Calu3 (cell line): ENCODE data around the gene CD79A. TPM values are rescaled to one million over a fixed set of nuclear protein-coding genes. Genes with fewer than 3 reads are reported as not detected.

Experiments
- BruUV-seq: library from RNA; stranded (reverse); fragments of 400-500 nt; replicated peaks from 2 replicates; lab custom pipeline; 2021; lab: Mats Ljungman, UMichigan
- CTCF ChIA-PET: fragments of 300-600 bp; sonication (Branson Sonifier 250); formaldehyde crosslinking; loops from one replicate; lab custom pipeline; 2022; ENCODE audit warnings: antibody characterized with exemption; lab: Charles Lee
- DNase-seq: peaks from one replicate; pipeline ENCODE4 v3.0.0; 2022
- H3K27ac Mint-ChIP-seq: one replicate; pipeline ENCODE4 v1.8.0; 2022; ENCODE audit warnings: mixed read lengths; ENCODE audit not compliant: unreplicated experiment
- H3K27me3 Mint-ChIP-seq: one replicate; pipeline ENCODE4 v1.8.0; 2022; ENCODE audit warnings: mixed read lengths; ENCODE audit not compliant: unreplicated experiment
- H3K36me3 Mint-ChIP-seq: one replicate; pipeline ENCODE4 v1.8.0; 2022; ENCODE audit warnings: mild to moderate bottlenecking, moderate library complexity, mixed read lengths; ENCODE audit not compliant: insufficient read depth, unreplicated experiment
- H3K4me1 Mint-ChIP-seq: one replicate; pipeline ENCODE4 v1.8.0; 2022; ENCODE audit warnings: mild to moderate bottlenecking, low read depth, mixed read lengths; ENCODE audit not compliant: unreplicated experiment
- H3K4me3 Mint-ChIP-seq: one replicate; pipeline ENCODE4 v1.8.0; 2022; ENCODE audit warnings: mild to moderate bottlenecking, low read depth, moderate library complexity, mixed read lengths; ENCODE audit not compliant: unreplicated experiment
- H3K9me3 Mint-ChIP-seq: one replicate; pipeline ENCODE4 v1.8.0; 2022; ENCODE audit warnings: low read depth, mixed read lengths; ENCODE audit not compliant: unreplicated experiment
- CTCF ChIP-seq: fragments of 200-600 bp; IDR thresholded peaks from one replicate; pipeline ENCODE4 v1.8.0; 2022; ENCODE audit warnings: antibody characterized with exemption; ENCODE audit not compliant: unreplicated experiment
- intact Hi-C: fragments of 100-400 bp; cut with micrococcal nuclease; formaldehyde crosslinking; loops from one replicate; pipeline ENCODE4 v1.10.0; 2022; ENCODE audit not compliant: unreplicated experiment
- total RNA-seq: library from RNA; stranded (reverse); gene quantifications from 2 replicates; pipeline ENCODE4 v1.2.3, GENCODE V29; 2022

Gene CD79A
- total RNA-seq, 1 experiment from 2014 or later, result 0.45 TPM

- Mint-ChIP-seq H3K4me1 (peaks cover 15% of the 10 kb centered on the region), H3K9me3 (no peaks in the 10 kb centered on the region), H3K4me3 (no peak overlapping the region), H3K36me3 (peaks cover 17% of the 10 kb centered on the region), H3K27ac (no peak overlapping the region), H3K27me3 (peaks cover 16% of the 10 kb centered on the region)
- no TSS peak for BruUV-seq
- no peak for TF ChIP-seq CTCF
- CTCF ChIA-PET, result no interaction called here
- no peak for DNase-seq
- intact Hi-C loops, result no loop called here
Measured at GRCh38 chr19:41877916-41878905, 1.1 kb downstream of the CD79A start.

- Mint-ChIP-seq H3K4me3 (no peak overlapping the region), H3K36me3 (peaks cover 20% of the 10 kb centered on the region), H3K27ac (no peak overlapping the region), H3K9me3 (no peaks in the 10 kb centered on the region), H3K4me1 (peaks cover 11% of the 10 kb centered on the region), H3K27me3 (peaks cover 16% of the 10 kb centered on the region)
- CTCF ChIA-PET, result no interaction called here
- no peak for TF ChIP-seq CTCF
- no TSS peak for BruUV-seq
- DNase-seq, result no peak
- intact Hi-C loops, result no loop called here
Measured at GRCh38 chr19:41879080-41879479, 2.0 kb downstream of the CD79A start.

- H3K36me3 Mint-ChIP-seq, result peaks cover 27% of the 10 kb centered on the region
- no peaks in the 10 kb centered on the region for H3K9me3 Mint-ChIP-seq
- no peak for DNase-seq
- intact Hi-C loops, result no loop called here
- no peak overlapping the region for H3K27ac Mint-ChIP-seq
- BruUV-seq, result no TSS peak
- no peak overlapping the region for H3K4me3 Mint-ChIP-seq
- CTCF ChIA-PET, result no interaction called here
- peaks cover 12% of the 10 kb centered on the region for H3K4me1 Mint-ChIP-seq
- no peak for TF ChIP-seq CTCF
- peaks cover 16% of the 10 kb centered on the region for H3K27me3 Mint-ChIP-seq
Measured at GRCh38 chr19:41879670-41880328, 2.7 kb downstream of the CD79A start.

DNA sequence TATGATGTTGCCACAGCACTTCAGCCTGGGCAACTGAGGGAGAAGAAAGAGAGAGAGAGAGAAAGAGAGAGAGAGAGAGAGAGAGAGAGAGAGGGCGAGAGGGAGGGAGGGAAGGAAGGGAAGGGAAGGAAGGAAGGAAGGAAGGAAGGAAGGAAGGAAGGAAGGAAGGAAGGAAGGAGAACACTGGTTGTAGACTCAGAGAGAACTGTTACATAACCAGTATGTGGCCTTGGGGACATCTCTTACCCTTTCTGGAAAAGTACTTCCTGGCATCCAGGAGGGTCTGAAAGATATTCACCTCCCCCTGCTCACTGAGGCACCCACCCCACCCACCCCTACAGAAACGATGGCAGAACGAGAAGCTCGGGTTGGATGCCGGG is 3.2 kb downstream of the CD79A start:
- TF ChIP-seq CTCF, result no peak
- BruUV-seq, result no TSS peak
- no peaks in the 10 kb centered on the region for H3K9me3 Mint-ChIP-seq
- no peak overlapping the region for H3K27ac Mint-ChIP-seq
- peaks cover 16% of the 10 kb centered on the region for H3K27me3 Mint-ChIP-seq
- H3K4me3 Mint-ChIP-seq, result no peak overlapping the region
- CTCF ChIA-PET, result no interaction called here
- H3K36me3 Mint-ChIP-seq, result peaks cover 32% of the 10 kb centered on the region
- intact Hi-C loops, result no loop called here
- peaks cover 17% of the 10 kb centered on the region for H3K4me1 Mint-ChIP-seq
- DNase-seq, result no peak
